ENCODE data around the gene WASF3.

Gene WASF3

GRCh38 chr13:26664876-26665275, 107.4 kb downstream of the WASF3 start:
- Histone ChIP-seq H3K27me3 (ENCODE audit: low read depth, low read length) (no peaks in the 10 kb centered on the region), H3K9me3 (ENCODE audit: control insufficient read depth in 1 of 2, low read length in 2 of 2) (no peaks in the 10 kb centered on the region), H3K27ac (ENCODE audit: low read length) (no peak overlapping the region), H3K36me3 (ENCODE audit: control insufficient read depth in 1 of 2, insufficient read depth in 2 of 2, low read length in 2 of 2) (peaks cover 0 to 4% of the 10 kb centered on the region in 2 donors), H3K4me3 (ENCODE audit: low read depth in 1 of 2, low read length in 2 of 2) (no peak overlapping the region), H3K4me1 (ENCODE audit: control insufficient read depth in 1 of 2, insufficient read depth in 2 of 2, low read length in 2 of 2) (peaks cover 0 to 3% of the 10 kb centered on the region in 2 donors)

GRCh38 chr13:26668357-26669146, 111.1 kb downstream of the WASF3 start:
- Histone ChIP-seq H3K27ac (ENCODE audit: low read length) (no peak overlapping the region), H3K27me3 (ENCODE audit: low read depth, low read length) (no peaks in the 10 kb centered on the region), H3K4me1 (ENCODE audit: control insufficient read depth in 1 of 2, insufficient read depth in 2 of 2, low read length in 2 of 2) (no peaks in the 10 kb centered on the region), H3K36me3 (ENCODE audit: control insufficient read depth in 1 of 2, insufficient read depth in 2 of 2, low read length in 2 of 2) (peaks cover 0 to 4% of the 10 kb centered on the region in 2 donors), H3K9me3 (ENCODE audit: control insufficient read depth in 1 of 2, low read length in 2 of 2) (no peaks in the 10 kb centered on the region), H3K4me3 (ENCODE audit: low read depth in 1 of 2, low read length in 2 of 2) (no peak overlapping the region)

- no peak overlapping the region for H3K27ac ChIP-seq (ENCODE audit: low read length)
Measured at GRCh38 chr13:26673890-26674289, 116.4 kb downstream of the WASF3 start.

GRCh38 chr13:26677156-26677555, 119.7 kb downstream of the WASF3 start:
- H3K27ac ChIP-seq (ENCODE audit: low read length): no peak overlapping the region
- no peaks in the 10 kb centered on the region for H3K4me1 ChIP-seq (ENCODE audit: control insufficient read depth in 1 of 2, insufficient read depth in 2 of 2, low read length in 2 of 2)
- H3K36me3 ChIP-seq (ENCODE audit: control insufficient read depth in 1 of 2, insufficient read depth in 2 of 2, low read length in 2 of 2): peaks cover 10 to 21% of the 10 kb centered on the region in 2 donors
- no peak overlapping the region for H3K4me3 ChIP-seq (ENCODE audit: low read depth in 1 of 2, low read length in 2 of 2)
- H3K9me3 ChIP-seq (ENCODE audit: control insufficient read depth in 1 of 2, low read length in 2 of 2): no peaks in the 10 kb centered on the region
- no peaks in the 10 kb centered on the region for H3K27me3 ChIP-seq (ENCODE audit: low read depth, low read length)

More at GRCh38 chr13:26673890-26674289, 116.4 kb downstream of the WASF3 start:
- Histone ChIP-seq H3K4me1 (ENCODE audit: control insufficient read depth in 1 of 2, insufficient read depth in 2 of 2, low read length in 2 of 2) (no peaks in the 10 kb centered on the region), H3K4me3 (ENCODE audit: low read depth in 1 of 2, low read length in 2 of 2) (no peak overlapping the region), H3K36me3 (ENCODE audit: control insufficient read depth in 1 of 2, insufficient read depth in 2 of 2, low read length in 2 of 2) (peaks cover 0 to 5% of the 10 kb centered on the region in 2 donors), H3K27me3 (ENCODE audit: low read depth, low read length) (no peaks in the 10 kb centered on the region), H3K9me3 (ENCODE audit: control insufficient read depth in 1 of 2, low read length in 2 of 2) (no peaks in the 10 kb centered on the region)

- H3K9me3 ChIP-seq (ENCODE audit: control insufficient read depth in 1 of 2, low read length in 2 of 2): no peaks in the 10 kb centered on the region
- H3K27ac ChIP-seq (ENCODE audit: low read length): no peak overlapping the region
- H3K4me3 ChIP-seq (ENCODE audit: low read depth in 1 of 2, low read length in 2 of 2): no peak overlapping the region
- peaks cover 12 to 22% of the 10 kb centered on the region in 2 donors for H3K36me3 ChIP-seq (ENCODE audit: control insufficient read depth in 1 of 2, insufficient read depth in 2 of 2, low read length in 2 of 2)
- no peaks in the 10 kb centered on the region for H3K27me3 ChIP-seq (ENCODE audit: low read depth, low read length)
- H3K4me1 ChIP-seq (ENCODE audit: control insufficient read depth in 1 of 2, insufficient read depth in 2 of 2, low read length in 2 of 2): no peaks in the 10 kb centered on the region
Measured at GRCh38 chr13:26678330-26678729, 120.8 kb downstream of the WASF3 start.

GRCh38 chr13:26678796-26679195, 121.3 kb downstream of the WASF3 start:
- Histone ChIP-seq H3K9me3 (ENCODE audit: control insufficient read depth in 1 of 2, low read length in 2 of 2) (no peaks in the 10 kb centered on the region), H3K27ac (ENCODE audit: low read length) (no peak overlapping the region), H3K4me3 (ENCODE audit: low read depth in 1 of 2, low read length in 2 of 2) (no peak overlapping the region), H3K27me3 (ENCODE audit: low read depth, low read length) (no peaks in the 10 kb centered on the region), H3K4me1 (ENCODE audit: control insufficient read depth in 1 of 2, insufficient read depth in 2 of 2, low read length in 2 of 2) (no peaks in the 10 kb centered on the region), H3K36me3 (ENCODE audit: control insufficient read depth in 1 of 2, insufficient read depth in 2 of 2, low read length in 2 of 2) (peaks cover 12 to 26% of the 10 kb centered on the region in 2 donors)

- H3K36me3 ChIP-seq (ENCODE audit: control insufficient read depth in 1 of 2, insufficient read depth in 2 of 2, low read length in 2 of 2): peaks cover 12 to 33% of the 10 kb centered on the region in 2 donors
- H3K9me3 ChIP-seq (ENCODE audit: control insufficient read depth in 1 of 2, low read length in 2 of 2): no peaks in the 10 kb centered on the region
- no peak overlapping the region for H3K27ac ChIP-seq (ENCODE audit: low read length)
- no peak overlapping the region for H3K4me3 ChIP-seq (ENCODE audit: low read depth in 1 of 2, low read length in 2 of 2)
- H3K4me1 ChIP-seq (ENCODE audit: control insufficient read depth in 1 of 2, insufficient read depth in 2 of 2, low read length in 2 of 2): no peaks in the 10 kb centered on the region
- H3K27me3 ChIP-seq (ENCODE audit: low read depth, low read length): no peaks in the 10 kb centered on the region
Measured at GRCh38 chr13:26679411-26680122, 122.1 kb downstream of the WASF3 start.

GRCh38 chr13:26680123-26680450, 122.6 kb downstream of the WASF3 start:
- H3K36me3 ChIP-seq (ENCODE audit: control insufficient read depth in 1 of 2, insufficient read depth in 2 of 2, low read length in 2 of 2): peaks cover 12 to 33% of the 10 kb centered on the region in 2 donors
- no peak overlapping the region for H3K27ac ChIP-seq (ENCODE audit: low read length)
- H3K4me1 ChIP-seq (ENCODE audit: control insufficient read depth in 1 of 2, insufficient read depth in 2 of 2, low read length in 2 of 2): no peaks in the 10 kb centered on the region
- H3K4me3 ChIP-seq (ENCODE audit: low read depth in 1 of 2, low read length in 2 of 2): no peak overlapping the region
- no peaks in the 10 kb centered on the region for H3K27me3 ChIP-seq (ENCODE audit: low read depth, low read length)
- no peaks in the 10 kb centered on the region for H3K9me3 ChIP-seq (ENCODE audit: control insufficient read depth in 1 of 2, low read length in 2 of 2)

GRCh38 chr13:26680572-26680971, 123.1 kb downstream of the WASF3 start:
- H3K27ac ChIP-seq (ENCODE audit: low read length): no peak overlapping the region
- no peaks in the 10 kb centered on the region for H3K9me3 ChIP-seq (ENCODE audit: control insufficient read depth in 1 of 2, low read length in 2 of 2)
- no peak overlapping the region for H3K4me3 ChIP-seq (ENCODE audit: low read depth in 1 of 2, low read length in 2 of 2)
- peaks cover 12 to 34% of the 10 kb centered on the region in 2 donors for H3K36me3 ChIP-seq (ENCODE audit: control insufficient read depth in 1 of 2, insufficient read depth in 2 of 2, low read length in 2 of 2)
- no peaks in the 10 kb centered on the region for H3K27me3 ChIP-seq (ENCODE audit: low read depth, low read length)
- H3K4me1 ChIP-seq (ENCODE audit: control insufficient read depth in 1 of 2, insufficient read depth in 2 of 2, low read length in 2 of 2): no peaks in the 10 kb centered on the region

GRCh38 chr13:26681036-26681435, 123.6 kb downstream of the WASF3 start:
- peaks cover 12 to 39% of the 10 kb centered on the region in 2 donors for H3K36me3 ChIP-seq (ENCODE audit: control insufficient read depth in 1 of 2, insufficient read depth in 2 of 2, low read length in 2 of 2)
- H3K27ac ChIP-seq (ENCODE audit: low read length): no peak overlapping the region
- no peak overlapping the region for H3K4me3 ChIP-seq (ENCODE audit: low read depth in 1 of 2, low read length in 2 of 2)
- no peaks in the 10 kb centered on the region for H3K27me3 ChIP-seq (ENCODE audit: low read depth, low read length)
- H3K4me1 ChIP-seq (ENCODE audit: control insufficient read depth in 1 of 2, insufficient read depth in 2 of 2, low read length in 2 of 2): no peaks in the 10 kb centered on the region
- no peaks in the 10 kb centered on the region for H3K9me3 ChIP-seq (ENCODE audit: control insufficient read depth in 1 of 2, low read length in 2 of 2)

GRCh38 chr13:26682606-26683005, 125.1 kb downstream of the WASF3 start:
- Histone ChIP-seq H3K27me3 (ENCODE audit: low read depth, low read length) (no peaks in the 10 kb centered on the region), H3K4me1 (ENCODE audit: control insufficient read depth in 1 of 2, insufficient read depth in 2 of 2, low read length in 2 of 2) (no peaks in the 10 kb centered on the region), H3K36me3 (ENCODE audit: control insufficient read depth in 1 of 2, insufficient read depth in 2 of 2, low read length in 2 of 2) (peaks cover 12 to 52% of the 10 kb centered on the region in 2 donors), H3K4me3 (ENCODE audit: low read depth in 1 of 2, low read length in 2 of 2) (no peak overlapping the region), H3K9me3 (ENCODE audit: control insufficient read depth in 1 of 2, low read length in 2 of 2) (no peaks in the 10 kb centered on the region), H3K27ac (ENCODE audit: low read length) (no peak overlapping the region)
